GM19452 (cell line): ENCODE data around the gene MYB.
"Not testable (repeated sequence)": the region's sequence is repeated elsewhere in the genome, so short reads cannot be mapped to it uniquely, and the experiment has no call there.

Source experiments
- ATAC-seq: cut with Tn5 transposase; IDR thresholded peaks from one replicate; pipeline ENCODE4 v1.9.1; 2021; ENCODE audit not compliant: unreplicated experiment

The MYB gene

GRCh38 chr6:135163440-135163738 is 17.7 kb upstream of the MYB start:
- peak; percentile 48 for ATAC-seq

- not testable (repeated sequence) for ATAC-seq
These were observed 16.7 kb upstream of the MYB start for GRCh38 chr6:135164387-135164786.

GRCh38 chr6:135165031-135165430 is 16.1 kb upstream of the MYB start:
- ATAC-seq = no peak

- ATAC-seq = no peak
These were observed 14.6 kb upstream of the MYB start for GRCh38 chr6:135166515-135166914.

GRCh38 chr6:135167617-135168016 is 13.5 kb upstream of the MYB start:
- no peak for ATAC-seq

GRCh38 chr6:135168766-135169165 is 12.3 kb upstream of the MYB start:
- no peak for ATAC-seq

GRCh38 chr6:135170238-135170637 is 10.9 kb upstream of the MYB start:
- no peak for ATAC-seq

GRCh38 chr6:135170849-135171248 is 10.3 kb upstream of the MYB start:
- no peak for ATAC-seq

GRCh38 chr6:135173242-135173988 is 7.7 kb upstream of the MYB start:
- ATAC-seq = no peak

GRCh38 chr6:135173989-135174484 is 7.1 kb upstream of the MYB start:
- ATAC-seq = no peak

GRCh38 chr6:135176058-135176457 is 5.0 kb upstream of the MYB start:
- ATAC-seq = no peak

GRCh38 chr6:135176464-135176863 is 4.6 kb upstream of the MYB start:
- no peak for ATAC-seq

GRCh38 chr6:135179372-135179771 is 1.7 kb upstream of the MYB start:
- ATAC-seq = no peak

- ATAC-seq = no peak
These were observed 1.1 kb upstream of the MYB start for GRCh38 chr6:135179920-135180541.

- peak; percentile 2 for ATAC-seq
These were observed 394 bp downstream of the MYB start for GRCh38 chr6:135181333-135182070.

GRCh38 chr6:135182071-135183001 is 1.2 kb downstream of the MYB start:
- ATAC-seq = peak; percentile 5

GRCh38 chr6:135183002-135183531 is 2.0 kb downstream of the MYB start:
- ATAC-seq = peak; percentile 47

- ATAC-seq = peak; percentile 21
These were observed 2.7 kb downstream of the MYB start for GRCh38 chr6:135183532-135184440.

GRCh38 chr6:135185483-135185882 is 4.4 kb downstream of the MYB start:
- ATAC-seq = no peak

- no peak for ATAC-seq
These were observed 5.1 kb downstream of the MYB start for GRCh38 chr6:135186255-135186654.
